HepG2 (cell line): ENCODE results near the gene LRRC25. TPM values are rescaled to one million over a fixed set of nuclear protein-coding genes. Genes with fewer than 3 reads are reported as not detected.
A peak's percentile ranks its signal among the peaks of the same experiment; 100 is the strongest.

ENCODE experiments used
- CBFB ChIP-seq: sonication (generic); formaldehyde crosslinking; IDR thresholded peaks from 2 replicates; pipeline ENCODE4 v1.4.0; 2020; ENCODE audit warnings: missing genetic modification reagents
- FOXA3 ChIP-seq: IDR thresholded peaks from 2 replicates; pipeline ENCODE4 v1.6.1; 2016; ENCODE audit warnings: missing genetic modification reagents, missing compliant biosample characterization
- MEIS1 ChIP-seq: sonication (generic); formaldehyde crosslinking; IDR thresholded peaks from 2 replicates; pipeline ENCODE4 v1.9.0; 2021; ENCODE audit warnings: mild to moderate bottlenecking, missing genetic modification reagents, moderate library complexity, borderline replicate concordance
- MYNN ChIP-seq: sonication (generic); formaldehyde crosslinking; IDR thresholded peaks from 2 replicates; pipeline ENCODE4 v1.4.0; 2020; ENCODE audit warnings: mild to moderate bottlenecking, low read depth, missing genetic modification reagents
- NKX3-1 ChIP-seq: sonication (generic); formaldehyde crosslinking; IDR thresholded peaks from 2 replicates; pipeline ENCODE4 v1.5.0; 2020; ENCODE audit warnings: missing genetic modification reagents
- SALL1 ChIP-seq: sonication (generic); formaldehyde crosslinking; IDR thresholded peaks from 2 replicates; pipeline ENCODE4 v1.8.0; 2022; ENCODE audit warnings: mild to moderate bottlenecking, missing genetic modification reagents
- SP4 ChIP-seq: sonication (generic); formaldehyde crosslinking; IDR thresholded peaks from 2 replicates; pipeline ENCODE4 v1.8.1; 2023; ENCODE audit warnings: mild to moderate bottlenecking, missing genetic modification reagents
- ZNF792 ChIP-seq: IDR thresholded peaks from 2 replicates; pipeline ENCODE4 v1.6.1; 2016
- ZNF816 ChIP-seq: sonication (generic); formaldehyde crosslinking; IDR thresholded peaks from 2 replicates; pipeline ENCODE4 v1.8.0; 2022; ENCODE audit warnings: missing genetic modification reagents, mild to moderate bottlenecking, borderline replicate concordance
- polyA plus RNA-seq, 8 experiments: library from polyadenylated mRNA; depleted of rRNA in 3 of 8; stranded (reverse) in 7 of 8; unstranded in 1 of 8; fragments of >200 nt; fragmentation: Illumina TruSeq in 4 of 8; extraction: Trizol in 4 of 8; gene quantifications; 2 replicates each; pipeline versions ENCODE4 v1.2.1 to v1.2.3, GENCODE V29; 2011 to 2016; ENCODE audit warnings: low read depth in 4 of 8, missing spikeins in 1 of 8, mixed read lengths in 1 of 8; ENCODE audit not compliant: insufficient read depth in 1 of 8
- total RNA-seq, 5 experiments: library from RNA; depleted of rRNA; stranded (reverse); fragments of >200 nt; fragmentation: Illumina TruSeq; extraction: Trizol; gene quantifications; 2 replicates each; pipeline ENCODE4 v1.2.3, GENCODE V29; 2016; ENCODE audit warnings: low read depth in 1 of 5
- TF ChIP-seq, protein P1 (sequence below): sonication (generic); formaldehyde crosslinking; IDR thresholded peaks from 2 replicates; pipeline ENCODE4 v1.4.0; 2020; ENCODE audit warnings: missing genetic modification reagents, borderline replicate concordance
- TF ChIP-seq, protein P2 (sequence below): sonication (generic); formaldehyde crosslinking; IDR thresholded peaks from 2 replicates; pipeline ENCODE4 v1.4.0; 2020; ENCODE audit warnings: mild to moderate bottlenecking, missing genetic modification reagents
- TF ChIP-seq, protein P3 (sequence below): sonication (generic); formaldehyde crosslinking; IDR thresholded peaks from 2 replicates; pipeline ENCODE4 v1.4.0; 2020; ENCODE audit warnings: missing genetic modification reagents, borderline replicate concordance
- TF ChIP-seq, protein P4 (sequence below): IDR thresholded peaks from 2 replicates; pipeline ENCODE4 v1.6.1; 2016; ENCODE audit warnings: missing compliant biosample characterization, missing genetic modification reagents, borderline replicate concordance
- TF ChIP-seq, protein P5 (sequence below): conservative IDR thresholded peaks from 2 replicates; pipeline ENCODE4 v1.6.1; 2018; ENCODE audit warnings: missing genetic modification reagents
- TF ChIP-seq, protein P6 (sequence below): sonication (generic); formaldehyde crosslinking; IDR thresholded peaks from 2 replicates; pipeline ENCODE4 v1.4.0; 2020; ENCODE audit warnings: missing genetic modification reagents
- TF ChIP-seq, protein P7 (sequence below): IDR thresholded peaks from 2 replicates; pipeline ENCODE4 v1.6.1; 2016

Gene LRRC25
- total and polyA plus RNA-seq, 2 of the 13 experiments (the other 11 are each of a cell fraction or from before 2014, with no cell fraction given), result 0.13 to 0.53 TPM

DNA sequence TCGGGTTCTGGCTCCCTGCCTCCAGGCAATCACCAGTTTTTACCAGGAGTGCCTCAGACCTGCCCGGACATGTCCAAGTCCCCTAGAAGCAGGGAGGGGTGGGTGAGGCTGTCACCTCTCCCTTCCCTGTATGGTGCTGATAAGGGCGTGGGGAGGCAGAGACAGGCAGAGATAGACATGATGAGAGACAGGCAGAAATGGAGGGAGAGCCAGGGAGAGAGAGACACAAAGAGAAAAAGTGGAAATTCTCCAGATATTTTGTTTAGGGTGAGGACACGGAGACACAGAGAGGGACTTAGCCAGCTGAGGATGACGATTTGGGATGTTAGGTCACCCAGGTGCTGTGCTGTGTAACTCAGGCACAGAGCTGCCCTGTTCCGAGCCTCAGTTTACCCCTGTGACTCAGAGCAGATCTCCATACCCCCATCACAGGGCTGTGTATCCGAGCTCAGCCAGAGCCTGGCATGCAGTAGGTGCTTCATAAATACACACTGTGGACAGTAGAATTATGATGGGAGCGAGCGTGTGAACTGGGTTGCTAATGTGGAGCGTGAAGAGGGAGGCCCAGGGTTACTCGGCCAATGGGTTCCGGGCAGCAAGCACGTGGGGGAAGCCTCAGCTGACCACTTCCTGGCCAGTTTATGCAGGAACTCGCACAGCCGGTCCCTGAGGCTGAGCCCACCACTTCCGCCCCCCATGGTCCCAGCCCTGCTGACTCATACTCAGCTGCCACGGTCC, 23.4 kb downstream of the LRRC25 start (continued):
- TF ChIP-seq, protein P1, sequence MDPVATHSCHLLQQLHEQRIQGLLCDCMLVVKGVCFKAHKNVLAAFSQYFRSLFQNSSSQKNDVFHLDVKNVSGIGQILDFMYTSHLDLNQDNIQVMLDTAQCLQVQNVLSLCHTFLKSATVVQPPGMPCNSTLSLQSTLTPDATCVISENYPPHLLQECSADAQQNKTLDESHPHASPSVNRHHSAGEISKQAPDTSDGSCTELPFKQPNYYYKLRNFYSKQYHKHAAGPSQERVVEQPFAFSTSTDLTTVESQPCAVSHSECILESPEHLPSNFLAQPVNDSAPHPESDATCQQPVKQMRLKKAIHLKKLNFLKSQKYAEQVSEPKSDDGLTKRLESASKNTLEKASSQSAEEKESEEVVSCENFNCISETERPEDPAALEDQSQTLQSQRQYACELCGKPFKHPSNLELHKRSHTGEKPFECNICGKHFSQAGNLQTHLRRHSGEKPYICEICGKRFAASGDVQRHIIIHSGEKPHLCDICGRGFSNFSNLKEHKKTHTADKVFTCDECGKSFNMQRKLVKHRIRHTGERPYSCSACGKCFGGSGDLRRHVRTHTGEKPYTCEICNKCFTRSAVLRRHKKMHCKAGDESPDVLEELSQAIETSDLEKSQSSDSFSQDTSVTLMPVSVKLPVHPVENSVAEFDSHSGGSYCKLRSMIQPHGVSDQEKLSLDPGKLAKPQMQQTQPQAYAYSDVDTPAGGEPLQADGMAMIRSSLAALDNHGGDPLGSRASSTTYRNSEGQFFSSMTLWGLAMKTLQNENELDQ (CRISPR knock-in tag), result no peak
- TF ChIP-seq MEIS1 (0 out of 2 replicates have a peak, but pooled peaks have one; percentile 64), SALL1 (CRISPR knock-in tag) (peak; percentile 87), NKX3-1 (CRISPR knock-in tag) (0 out of 2 replicates have a peak, but pooled peaks have one; percentile 25), MYNN (no peak), FOXA3 (CRISPR knock-in tag) (peak; percentile 69), CBFB (CRISPR knock-in tag) (peak; percentile 52; the same call in 1 of the 2 replicates), ZNF816 (peak; percentile 86), SP4 (peak; percentile 25; the same call in 1 of the 2 replicates), ZNF792 (peak; percentile 58)
- TF ChIP-seq, protein P2, sequence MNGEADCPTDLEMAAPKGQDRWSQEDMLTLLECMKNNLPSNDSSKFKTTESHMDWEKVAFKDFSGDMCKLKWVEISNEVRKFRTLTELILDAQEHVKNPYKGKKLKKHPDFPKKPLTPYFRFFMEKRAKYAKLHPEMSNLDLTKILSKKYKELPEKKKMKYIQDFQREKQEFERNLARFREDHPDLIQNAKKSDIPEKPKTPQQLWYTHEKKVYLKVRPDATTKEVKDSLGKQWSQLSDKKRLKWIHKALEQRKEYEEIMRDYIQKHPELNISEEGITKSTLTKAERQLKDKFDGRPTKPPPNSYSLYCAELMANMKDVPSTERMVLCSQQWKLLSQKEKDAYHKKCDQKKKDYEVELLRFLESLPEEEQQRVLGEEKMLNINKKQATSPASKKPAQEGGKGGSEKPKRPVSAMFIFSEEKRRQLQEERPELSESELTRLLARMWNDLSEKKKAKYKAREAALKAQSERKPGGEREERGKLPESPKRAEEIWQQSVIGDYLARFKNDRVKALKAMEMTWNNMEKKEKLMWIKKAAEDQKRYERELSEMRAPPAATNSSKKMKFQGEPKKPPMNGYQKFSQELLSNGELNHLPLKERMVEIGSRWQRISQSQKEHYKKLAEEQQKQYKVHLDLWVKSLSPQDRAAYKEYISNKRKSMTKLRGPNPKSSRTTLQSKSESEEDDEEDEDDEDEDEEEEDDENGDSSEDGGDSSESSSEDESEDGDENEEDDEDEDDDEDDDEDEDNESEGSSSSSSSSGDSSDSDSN, result peak; percentile 26; the same call in 1 of the 2 replicates
- TF ChIP-seq, protein P3, sequence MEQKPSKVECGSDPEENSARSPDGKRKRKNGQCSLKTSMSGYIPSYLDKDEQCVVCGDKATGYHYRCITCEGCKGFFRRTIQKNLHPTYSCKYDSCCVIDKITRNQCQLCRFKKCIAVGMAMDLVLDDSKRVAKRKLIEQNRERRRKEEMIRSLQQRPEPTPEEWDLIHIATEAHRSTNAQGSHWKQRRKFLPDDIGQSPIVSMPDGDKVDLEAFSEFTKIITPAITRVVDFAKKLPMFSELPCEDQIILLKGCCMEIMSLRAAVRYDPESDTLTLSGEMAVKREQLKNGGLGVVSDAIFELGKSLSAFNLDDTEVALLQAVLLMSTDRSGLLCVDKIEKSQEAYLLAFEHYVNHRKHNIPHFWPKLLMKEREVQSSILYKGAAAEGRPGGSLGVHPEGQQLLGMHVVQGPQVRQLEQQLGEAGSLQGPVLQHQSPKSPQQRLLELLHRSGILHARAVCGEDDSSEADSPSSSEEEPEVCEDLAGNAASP (CRISPR knock-in tag), result peak; percentile 72
- TF ChIP-seq, protein P4, sequence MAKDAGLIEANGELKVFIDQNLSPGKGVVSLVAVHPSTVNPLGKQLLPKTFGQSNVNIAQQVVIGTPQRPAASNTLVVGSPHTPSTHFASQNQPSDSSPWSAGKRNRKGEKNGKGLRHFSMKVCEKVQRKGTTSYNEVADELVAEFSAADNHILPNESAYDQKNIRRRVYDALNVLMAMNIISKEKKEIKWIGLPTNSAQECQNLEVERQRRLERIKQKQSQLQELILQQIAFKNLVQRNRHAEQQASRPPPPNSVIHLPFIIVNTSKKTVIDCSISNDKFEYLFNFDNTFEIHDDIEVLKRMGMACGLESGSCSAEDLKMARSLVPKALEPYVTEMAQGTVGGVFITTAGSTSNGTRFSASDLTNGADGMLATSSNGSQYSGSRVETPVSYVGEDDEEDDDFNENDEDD (CRISPR knock-in tag), result peak; percentile 66; the same call in 1 of the 2 replicates
- TF ChIP-seq, protein P5, sequence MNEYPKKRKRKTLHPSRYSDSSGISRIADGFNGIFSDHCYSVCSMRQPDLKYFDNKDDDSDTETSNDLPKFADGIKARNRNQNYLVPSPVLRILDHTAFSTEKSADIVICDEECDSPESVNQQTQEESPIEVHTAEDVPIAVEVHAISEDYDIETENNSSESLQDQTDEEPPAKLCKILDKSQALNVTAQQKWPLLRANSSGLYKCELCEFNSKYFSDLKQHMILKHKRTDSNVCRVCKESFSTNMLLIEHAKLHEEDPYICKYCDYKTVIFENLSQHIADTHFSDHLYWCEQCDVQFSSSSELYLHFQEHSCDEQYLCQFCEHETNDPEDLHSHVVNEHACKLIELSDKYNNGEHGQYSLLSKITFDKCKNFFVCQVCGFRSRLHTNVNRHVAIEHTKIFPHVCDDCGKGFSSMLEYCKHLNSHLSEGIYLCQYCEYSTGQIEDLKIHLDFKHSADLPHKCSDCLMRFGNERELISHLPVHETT (CRISPR knock-in tag), result 0 out of 2 replicates have a peak, but pooled peaks have one; percentile 34
- TF ChIP-seq, protein P6, sequence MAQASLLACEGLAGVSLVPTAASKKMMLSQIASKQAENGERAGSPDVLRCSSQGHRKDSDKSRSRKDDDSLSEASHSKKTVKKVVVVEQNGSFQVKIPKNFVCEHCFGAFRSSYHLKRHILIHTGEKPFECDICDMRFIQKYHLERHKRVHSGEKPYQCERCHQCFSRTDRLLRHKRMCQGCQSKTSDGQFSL (CRISPR knock-in tag), result no peak
- TF ChIP-seq, protein P7, sequence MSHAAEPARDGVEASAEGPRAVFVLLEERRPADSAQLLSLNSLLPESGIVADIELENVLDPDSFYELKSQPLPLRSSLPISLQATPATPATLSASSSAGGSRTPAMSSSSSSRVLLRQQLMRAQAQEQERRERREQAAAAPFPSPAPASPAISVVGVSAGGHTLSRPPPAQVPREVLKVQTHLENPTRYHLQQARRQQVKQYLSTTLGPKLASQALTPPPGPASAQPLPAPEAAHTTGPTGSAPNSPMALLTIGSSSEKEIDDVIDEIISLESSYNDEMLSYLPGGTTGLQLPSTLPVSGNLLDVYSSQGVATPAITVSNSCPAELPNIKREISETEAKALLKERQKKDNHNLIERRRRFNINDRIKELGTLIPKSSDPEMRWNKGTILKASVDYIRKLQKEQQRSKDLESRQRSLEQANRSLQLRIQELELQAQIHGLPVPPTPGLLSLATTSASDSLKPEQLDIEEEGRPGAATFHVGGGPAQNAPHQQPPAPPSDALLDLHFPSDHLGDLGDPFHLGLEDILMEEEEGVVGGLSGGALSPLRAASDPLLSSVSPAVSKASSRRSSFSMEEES (CRISPR knock-in tag), result peak; percentile 98
